Measurements from ENCODE around the gene MED14. TPM values are rescaled to one million over a fixed set of nuclear protein-coding genes. Genes with fewer than 3 reads are reported as not detected.

Gene MED14
- total RNA-seq, 1 experiment from 2014 or later = 136 TPM

DNA sequence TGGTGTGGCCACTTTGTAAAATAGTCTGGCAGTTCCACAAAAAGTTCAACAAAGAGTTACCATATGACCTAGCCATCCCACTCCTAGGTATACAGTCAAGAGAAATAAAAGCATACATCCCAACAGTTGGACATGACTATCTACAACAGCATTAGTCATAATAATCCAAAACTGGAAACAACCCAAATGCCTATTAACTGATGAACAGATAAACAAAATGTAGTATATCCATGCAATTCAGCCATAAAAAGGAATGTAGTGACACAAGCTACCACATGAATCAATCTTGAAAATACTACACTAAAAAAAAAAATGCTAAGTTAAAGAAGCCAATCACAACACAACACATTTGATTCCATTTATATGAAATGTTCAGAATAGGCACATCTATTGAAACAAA lies 16.1 kb downstream of the MED14 start:
- TF ChIP-seq, protein P1, sequence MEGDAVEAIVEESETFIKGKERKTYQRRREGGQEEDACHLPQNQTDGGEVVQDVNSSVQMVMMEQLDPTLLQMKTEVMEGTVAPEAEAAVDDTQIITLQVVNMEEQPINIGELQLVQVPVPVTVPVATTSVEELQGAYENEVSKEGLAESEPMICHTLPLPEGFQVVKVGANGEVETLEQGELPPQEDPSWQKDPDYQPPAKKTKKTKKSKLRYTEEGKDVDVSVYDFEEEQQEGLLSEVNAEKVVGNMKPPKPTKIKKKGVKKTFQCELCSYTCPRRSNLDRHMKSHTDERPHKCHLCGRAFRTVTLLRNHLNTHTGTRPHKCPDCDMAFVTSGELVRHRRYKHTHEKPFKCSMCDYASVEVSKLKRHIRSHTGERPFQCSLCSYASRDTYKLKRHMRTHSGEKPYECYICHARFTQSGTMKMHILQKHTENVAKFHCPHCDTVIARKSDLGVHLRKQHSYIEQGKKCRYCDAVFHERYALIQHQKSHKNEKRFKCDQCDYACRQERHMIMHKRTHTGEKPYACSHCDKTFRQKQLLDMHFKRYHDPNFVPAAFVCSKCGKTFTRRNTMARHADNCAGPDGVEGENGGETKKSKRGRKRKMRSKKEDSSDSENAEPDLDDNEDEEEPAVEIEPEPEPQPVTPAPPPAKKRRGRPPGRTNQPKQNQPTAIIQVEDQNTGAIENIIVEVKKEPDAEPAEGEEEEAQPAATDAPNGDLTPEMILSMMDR (conservative IDR thresholded peaks at IDR 0.05) = no peak
- H3K79me2 ChIP-seq (ENCODE audit: insufficient read depth, low read length) = peaks cover 16% of the 10 kb centered on the region; the same call in 1 of the 2 replicates
- no peak overlapping the region for H2AK5ac ChIP-seq (ENCODE audit: insufficient read length, low read length)
- H3K27ac ChIP-seq (ENCODE audit: insufficient read length, low read depth, low read length) = no peak overlapping the region
- peaks cover 38 to 78% (median 70%) of the 10 kb centered on the region in 3 experiments for H3K36me3 Mint-ChIP-seq (ENCODE audit: insufficient read depth in 1 of 3, low read depth in 3 of 3)
- H3K4me3 Mint-ChIP-seq = no peak overlapping the region; a peak in 1 of 5 replicates
- no peak for DNase-seq
- no peak overlapping the region for H3T11ph ChIP-seq (ENCODE audit: low read length)
- H3K23ac ChIP-seq (ENCODE audit: insufficient read length, low read depth, low read length) = no peak overlapping the region
- no peak overlapping the region for H2BK5ac ChIP-seq (ENCODE audit: insufficient read length, low read length)
- H3K79me1 ChIP-seq (ENCODE audit: insufficient read depth, low read depth, low read length, poor library complexity, severe bottlenecking) = no peaks in the 10 kb centered on the region
- no peak overlapping the region for H2BK120ac ChIP-seq (ENCODE audit: low read depth, low read length, poor library complexity, severe bottlenecking)
- no peak overlapping the region for H4K91ac ChIP-seq (ENCODE audit: insufficient read length, low read depth, low read length)
- no peak overlapping the region for H3K18ac ChIP-seq (ENCODE audit: insufficient read length, low read depth, low read length)
- H4K8ac ChIP-seq (replicated peaks; ENCODE audit: insufficient read length, low read depth, low read length) = no peak overlapping the region
- H3K9ac ChIP-seq (ENCODE audit: extremely low read depth, insufficient read length, low read length) = no peak overlapping the region
- no peaks in the 10 kb centered on the region for H3K9me3 ChIP-seq (ENCODE audit: control insufficient read depth, low read depth, low read length)
- peaks cover 56% of the 10 kb centered on the region in 2 experiments for H3K9me3 Mint-ChIP-seq
- no peak overlapping the region for H2BK20ac ChIP-seq (ENCODE audit: low read depth, low read length, poor library complexity, severe bottlenecking)
- no peak overlapping the region for H3K27ac Mint-ChIP-seq
- no peak overlapping the region for H3K56ac ChIP-seq (ENCODE audit: insufficient read length, low read depth, low read length)
- H4K20me1 ChIP-seq (ENCODE audit: control insufficient read depth, insufficient read depth, insufficient read length) = no peaks in the 10 kb centered on the region
- no peak overlapping the region for H3K4ac ChIP-seq (ENCODE audit: low read depth, low read length)
- H4K5ac ChIP-seq (ENCODE audit: insufficient read length, low read depth, low read length) = no peak overlapping the region
- H3K4me2 ChIP-seq (ENCODE audit: insufficient read depth, insufficient read length, low read length) = no peak overlapping the region
- no peak overlapping the region for H2BK15ac ChIP-seq (ENCODE audit: low read depth, low read length)
- H3K27me3 Mint-ChIP-seq (ENCODE audit: low read depth) = no peaks in the 10 kb centered on the region
- peaks cover 14 to 22% of the 10 kb centered on the region in 2 experiments for H3K4me1 Mint-ChIP-seq
- no peaks in the 10 kb centered on the region for H3K27me3 ChIP-seq (ENCODE audit: insufficient read depth, low read length)
- H3K14ac ChIP-seq (ENCODE audit: insufficient read depth, low read length) = no peak overlapping the region
- no peaks in the 10 kb centered on the region for H3K23me2 ChIP-seq (ENCODE audit: insufficient read length, low read depth, low read length, poor library complexity, severe bottlenecking)
- H3K4me1 ChIP-seq (ENCODE audit: insufficient read depth, low read length) = no peaks in the 10 kb centered on the region
- no peak overlapping the region for H2AFZ ChIP-seq (ENCODE audit: low read length)
- no peak overlapping the region for H2BK12ac ChIP-seq (ENCODE audit: insufficient read length, low read depth, low read length)

All from H9 (cell line).